Thyroid gland (tissue), 4 donors: Measurements from ENCODE around the gene ACP7.

Source experiments
- POLR2A ChIP-seq, 2 donors: fragments of 450-650 bp; IDR thresholded peaks; one replicate each; pipeline ENCODE4 v1.6.1; 2017; ENCODE audit warnings: antibody characterized with exemption in 2 of 2, mild to moderate bottlenecking in 2 of 2, moderate library complexity in 1 of 2
- TF ChIP-seq, protein P1 (sequence below), 6 experiments: fragments of 200-600 bp in 3 of 6; fragments of 450-650 bp in 3 of 6; sonication (generic) in 3 of 6; IDR thresholded peaks; one replicate each; pipeline ENCODE4 v1.5.1; 2016 to 2019; ENCODE audit warnings: antibody characterized with exemption in 6 of 6, mild to moderate bottlenecking in 2 of 6, inconsistent platforms in 1 of 6, moderate library complexity in 1 of 6

DNA sequence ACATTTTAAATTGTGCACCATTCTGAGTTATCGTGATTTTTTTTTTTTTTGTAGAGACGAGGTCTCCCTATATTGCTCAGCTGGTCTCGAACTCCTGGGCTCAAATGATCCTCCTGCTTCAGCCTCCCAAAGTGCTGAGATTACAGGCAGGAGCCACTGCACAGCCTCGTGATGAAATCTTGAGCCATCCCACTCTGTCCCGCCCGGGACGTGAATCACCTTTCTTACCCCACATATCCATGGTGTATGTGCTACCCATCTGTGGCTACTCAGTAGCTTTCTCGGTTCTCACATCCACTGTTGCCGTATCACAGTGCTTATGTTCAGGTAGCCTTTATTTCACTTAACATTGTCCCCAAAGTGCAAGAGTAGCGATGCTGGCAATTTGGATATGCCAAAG is 67.9 kb downstream of the ACP7 start:
- TF ChIP-seq, protein P1, sequence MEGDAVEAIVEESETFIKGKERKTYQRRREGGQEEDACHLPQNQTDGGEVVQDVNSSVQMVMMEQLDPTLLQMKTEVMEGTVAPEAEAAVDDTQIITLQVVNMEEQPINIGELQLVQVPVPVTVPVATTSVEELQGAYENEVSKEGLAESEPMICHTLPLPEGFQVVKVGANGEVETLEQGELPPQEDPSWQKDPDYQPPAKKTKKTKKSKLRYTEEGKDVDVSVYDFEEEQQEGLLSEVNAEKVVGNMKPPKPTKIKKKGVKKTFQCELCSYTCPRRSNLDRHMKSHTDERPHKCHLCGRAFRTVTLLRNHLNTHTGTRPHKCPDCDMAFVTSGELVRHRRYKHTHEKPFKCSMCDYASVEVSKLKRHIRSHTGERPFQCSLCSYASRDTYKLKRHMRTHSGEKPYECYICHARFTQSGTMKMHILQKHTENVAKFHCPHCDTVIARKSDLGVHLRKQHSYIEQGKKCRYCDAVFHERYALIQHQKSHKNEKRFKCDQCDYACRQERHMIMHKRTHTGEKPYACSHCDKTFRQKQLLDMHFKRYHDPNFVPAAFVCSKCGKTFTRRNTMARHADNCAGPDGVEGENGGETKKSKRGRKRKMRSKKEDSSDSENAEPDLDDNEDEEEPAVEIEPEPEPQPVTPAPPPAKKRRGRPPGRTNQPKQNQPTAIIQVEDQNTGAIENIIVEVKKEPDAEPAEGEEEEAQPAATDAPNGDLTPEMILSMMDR (IDR thresholded peaks at IDR 0.05): no peak
- TF ChIP-seq POLR2A (IDR thresholded peaks at IDR 0.05): no peak
